GM19395 (cell line): ENCODE results near the gene AGL.
A peak's percentile ranks its signal among the peaks of the same experiment; 100 is the strongest.
"Not testable (repeated sequence)": the region's sequence is repeated elsewhere in the genome, so short reads cannot be mapped to it uniquely, and the experiment has no call there.

Experiments used
- ATAC-seq: cut with Tn5 transposase; IDR thresholded peaks from one replicate; pipeline ENCODE4 v1.9.1; 2021; ENCODE audit warnings: mild to moderate bottlenecking, moderate library complexity; ENCODE audit not compliant: unreplicated experiment

Gene AGL

GRCh38 chr1:99849744-99850458 lies at the start of gene AGL:
TSS of gene AGL (plus strand) at chr1:99850361. CDS start at chr1:99851043, 682 bp downstream.
- peak; percentile 98 for ATAC-seq

GRCh38 chr1:99801584-99801983 lies 48.6 kb upstream of the AGL start:
- ATAC-seq, result no peak

- ATAC-seq, result no peak
Observed at GRCh38 chr1:99806882-99807281, 43.3 kb upstream of the AGL start.

- peak; percentile 97 for ATAC-seq
Observed at GRCh38 chr1:99808391-99809115, 41.6 kb upstream of the AGL start.

GRCh38 chr1:99811075-99811474 lies 39.1 kb upstream of the AGL start:
- no peak for ATAC-seq

- no peak for ATAC-seq
Observed at GRCh38 chr1:99811747-99812146, 38.4 kb upstream of the AGL start.

GRCh38 chr1:99814373-99814900 lies 35.7 kb upstream of the AGL start:
- ATAC-seq, result no peak

- ATAC-seq, result no peak
Observed at GRCh38 chr1:99816656-99817055, 33.5 kb upstream of the AGL start.

- no peak for ATAC-seq
Observed at GRCh38 chr1:99818063-99818699, 32.0 kb upstream of the AGL start.

GRCh38 chr1:99820546-99820945 lies 29.6 kb upstream of the AGL start:
- peak; percentile 97 for ATAC-seq

- ATAC-seq, result no peak
Observed at GRCh38 chr1:99825098-99825497, 25.1 kb upstream of the AGL start.

- ATAC-seq, result no peak
Observed at GRCh38 chr1:99825702-99826101, 24.5 kb upstream of the AGL start.

- ATAC-seq, result no peak
Observed at GRCh38 chr1:99827970-99828369, 22.2 kb upstream of the AGL start.

GRCh38 chr1:99829269-99829668 lies 20.9 kb upstream of the AGL start:
- ATAC-seq, result no peak

- ATAC-seq, result not testable (repeated sequence)
Observed at GRCh38 chr1:99833911-99834310, 16.2 kb upstream of the AGL start.

GRCh38 chr1:99836171-99837103 lies 13.7 kb upstream of the AGL start:
- ATAC-seq, result not testable (repeated sequence)

GRCh38 chr1:99840353-99840752 lies 9.8 kb upstream of the AGL start:
- not testable (repeated sequence) for ATAC-seq

- ATAC-seq, result no peak
Observed at GRCh38 chr1:99843760-99844159, 6.4 kb upstream of the AGL start.

GRCh38 chr1:99845201-99845600 lies 5.0 kb upstream of the AGL start:
- ATAC-seq, result not testable (repeated sequence)

- peak; percentile 22 for ATAC-seq
Observed at GRCh38 chr1:99849413-99849743, 783 bp upstream of the AGL start.
